ENCODE results near the gene DSCAML1. TPM values are rescaled to one million over a fixed set of nuclear protein-coding genes. Genes with fewer than 3 reads are reported as not detected.

Gene DSCAML1
- total and polyA plus RNA-seq, 4 experiments from 2014 or later, result 1.00 to 1.0 TPM; not detected in 2

GRCh38 chr11:117669616-117670015 lies 127.4 kb downstream of the DSCAML1 start:
- intact Hi-C loops (cut with micrococcal nuclease), result no loop called here
- Mint-ChIP-seq H3K27me3 (peaks cover 3 to 14% of the 10 kb centered on the region in 2 donors), H3K27ac (no peak overlapping the region), H3K4me1 (no peaks in the 10 kb centered on the region), H3K36me3 (no peaks in the 10 kb centered on the region), H3K4me3 (no peak overlapping the region), H3K9me3 (peaks cover 0 to 3% (median 0%) of the 10 kb centered on the region in 8 donors)
- no peaks in the 10 kb centered on the region for H3K36me3 ChIP-seq (ENCODE audit: insufficient read depth, low read length)
- no peak for DNase-seq
- ChIA-PET CTCF (ENCODE audit: partially characterized antibody) (no interaction called here), POLR2A (ENCODE audit: partially characterized antibody) (no interaction called here)
- no peaks in the 10 kb centered on the region for H3K27me3 ChIP-seq (ENCODE audit: insufficient read depth, low read length)
- no peaks in the 10 kb centered on the region for H3K4me1 ChIP-seq (ENCODE audit: insufficient read depth, low read length)
- H3K4me3 ChIP-seq (ENCODE audit: low read length in 2 of 2), result no peak overlapping the region
- H3K9me3 ChIP-seq (ENCODE audit: control insufficient read depth in 1 of 2, low read length in 2 of 2), result no peaks in the 10 kb centered on the region
- no peak overlapping the region for H3K27ac ChIP-seq (ENCODE audit: low read depth, low read length)

- no peaks in the 10 kb centered on the region for H3K9me3 ChIP-seq (ENCODE audit: control insufficient read depth in 1 of 2, low read length in 2 of 2)
- no peak overlapping the region for H3K27ac ChIP-seq (ENCODE audit: low read depth, low read length)
- no peak for DNase-seq
- no peak overlapping the region for H3K4me3 ChIP-seq (ENCODE audit: low read length in 2 of 2)
- no peaks in the 10 kb centered on the region for H3K4me1 Mint-ChIP-seq
- no peak overlapping the region for H3K4me3 Mint-ChIP-seq
- intact Hi-C loops (cut with micrococcal nuclease), result no loop called here
- H3K9me3 Mint-ChIP-seq, result peaks cover 0 to 3% (median 0%) of the 10 kb centered on the region in 8 donors
- H3K27ac Mint-ChIP-seq, result no peak overlapping the region
- H3K36me3 ChIP-seq (ENCODE audit: insufficient read depth, low read length), result no peaks in the 10 kb centered on the region
- peaks cover 2 to 13% of the 10 kb centered on the region in 2 donors for H3K27me3 Mint-ChIP-seq
- H3K36me3 Mint-ChIP-seq, result no peaks in the 10 kb centered on the region
- H3K4me1 ChIP-seq (ENCODE audit: insufficient read depth, low read length), result no peaks in the 10 kb centered on the region
- POLR2A ChIA-PET (ENCODE audit: partially characterized antibody), result no interaction called here
- H3K27me3 ChIP-seq (ENCODE audit: insufficient read depth, low read length), result no peaks in the 10 kb centered on the region
- CTCF ChIA-PET (ENCODE audit: partially characterized antibody), result no interaction called here
Measured at GRCh38 chr11:117669062-117669461, 128.0 kb downstream of the DSCAML1 start.

- no peaks in the 10 kb centered on the region for H3K36me3 ChIP-seq (ENCODE audit: insufficient read depth, low read length)
- H3K9me3 ChIP-seq (ENCODE audit: control insufficient read depth in 1 of 2, low read length in 2 of 2), result no peaks in the 10 kb centered on the region
- Mint-ChIP-seq H3K27ac (no peak overlapping the region), H3K4me1 (no peaks in the 10 kb centered on the region), H3K27me3 (peaks cover 2 to 10% of the 10 kb centered on the region in 2 donors), H3K4me3 (no peak overlapping the region), H3K36me3 (no peaks in the 10 kb centered on the region), H3K9me3 (peaks cover 0 to 3% (median 0%) of the 10 kb centered on the region in 8 donors)
- CTCF ChIA-PET (ENCODE audit: partially characterized antibody), result no interaction called here
- H3K4me3 ChIP-seq (ENCODE audit: low read length in 2 of 2), result no peak overlapping the region
- no peaks in the 10 kb centered on the region for H3K27me3 ChIP-seq (ENCODE audit: insufficient read depth, low read length)
- no peak for DNase-seq
- no peak overlapping the region for H3K27ac ChIP-seq (ENCODE audit: low read depth, low read length)
- H3K4me1 ChIP-seq (ENCODE audit: insufficient read depth, low read length), result no peaks in the 10 kb centered on the region
- intact Hi-C loops (cut with micrococcal nuclease), result no loop called here
- POLR2A ChIA-PET (ENCODE audit: partially characterized antibody), result no interaction called here
Measured at GRCh38 chr11:117668321-117668751, 128.7 kb downstream of the DSCAML1 start.

- no peaks in the 10 kb centered on the region for H3K36me3 ChIP-seq (ENCODE audit: insufficient read depth, low read length)
- peaks cover 0 to 3% (median 0%) of the 10 kb centered on the region in 8 donors for H3K9me3 Mint-ChIP-seq
- H3K9me3 ChIP-seq (ENCODE audit: control insufficient read depth in 1 of 2, low read length in 2 of 2), result no peaks in the 10 kb centered on the region
- H3K4me1 ChIP-seq (ENCODE audit: insufficient read depth, low read length), result no peaks in the 10 kb centered on the region
- H3K27ac Mint-ChIP-seq, result no peak overlapping the region
- intact Hi-C loops (cut with micrococcal nuclease), result no loop called here
- H3K27ac ChIP-seq (ENCODE audit: low read depth, low read length), result no peak overlapping the region
- no peak overlapping the region for H3K4me3 ChIP-seq (ENCODE audit: low read length in 2 of 2)
- H3K4me3 Mint-ChIP-seq, result no peak overlapping the region
- POLR2A ChIA-PET (ENCODE audit: partially characterized antibody), result no interaction called here
- no peak for DNase-seq
- H3K27me3 ChIP-seq (ENCODE audit: insufficient read depth, low read length), result no peaks in the 10 kb centered on the region
- H3K4me1 Mint-ChIP-seq, result no peaks in the 10 kb centered on the region
- peaks cover 5 to 7% of the 10 kb centered on the region in 2 donors for H3K27me3 Mint-ChIP-seq
- H3K36me3 Mint-ChIP-seq, result no peaks in the 10 kb centered on the region
- CTCF ChIA-PET (ENCODE audit: partially characterized antibody), result no interaction called here
Measured at GRCh38 chr11:117664897-117665296, 132.1 kb downstream of the DSCAML1 start.

- Mint-ChIP-seq H3K36me3 (no peaks in the 10 kb centered on the region), H3K4me3 (no peak overlapping the region), H3K27me3 (peaks cover 5% of the 10 kb centered on the region in 2 donors), H3K4me1 (no peaks in the 10 kb centered on the region), H3K9me3 (peaks cover 0 to 1% (median 0%) of the 10 kb centered on the region in 8 donors), H3K27ac (no peak overlapping the region)
- Histone ChIP-seq H3K36me3 (ENCODE audit: insufficient read depth, low read length) (no peaks in the 10 kb centered on the region), H3K27ac (ENCODE audit: low read depth, low read length) (no peak overlapping the region), H3K4me1 (ENCODE audit: insufficient read depth, low read length) (no peaks in the 10 kb centered on the region), H3K27me3 (ENCODE audit: insufficient read depth, low read length) (no peaks in the 10 kb centered on the region), H3K9me3 (ENCODE audit: control insufficient read depth in 1 of 2, low read length in 2 of 2) (no peaks in the 10 kb centered on the region), H3K4me3 (ENCODE audit: low read length in 2 of 2) (no peak overlapping the region)
- CTCF ChIA-PET (ENCODE audit: partially characterized antibody), result no interaction called here
- intact Hi-C loops (cut with micrococcal nuclease), result no loop called here
- DNase-seq, result no peak
- POLR2A ChIA-PET (ENCODE audit: partially characterized antibody), result no interaction called here
Measured at GRCh38 chr11:117663821-117664220, 133.2 kb downstream of the DSCAML1 start.

- no peaks in the 10 kb centered on the region for H3K27me3 ChIP-seq (ENCODE audit: insufficient read depth, low read length)
- Mint-ChIP-seq H3K4me1 (no peaks in the 10 kb centered on the region), H3K9me3 (peaks cover 0 to 1% (median 0%) of the 10 kb centered on the region in 8 donors), H3K27ac (no peak overlapping the region), H3K27me3 (peaks cover 5% of the 10 kb centered on the region in 2 donors), H3K36me3 (no peaks in the 10 kb centered on the region), H3K4me3 (no peak overlapping the region)
- ChIA-PET POLR2A (ENCODE audit: partially characterized antibody) (no interaction called here), CTCF (ENCODE audit: partially characterized antibody) (no interaction called here)
- H3K4me3 ChIP-seq (ENCODE audit: low read length in 2 of 2), result no peak overlapping the region
- intact Hi-C loops (cut with micrococcal nuclease), result no loop called here
- no peak for DNase-seq
- H3K36me3 ChIP-seq (ENCODE audit: insufficient read depth, low read length), result no peaks in the 10 kb centered on the region
- H3K9me3 ChIP-seq (ENCODE audit: control insufficient read depth in 1 of 2, low read length in 2 of 2), result no peaks in the 10 kb centered on the region
- no peaks in the 10 kb centered on the region for H3K4me1 ChIP-seq (ENCODE audit: insufficient read depth, low read length)
- H3K27ac ChIP-seq (ENCODE audit: low read depth, low read length), result no peak overlapping the region
Measured at GRCh38 chr11:117663414-117663813, 133.6 kb downstream of the DSCAML1 start.

GRCh38 chr11:117662671-117663269 lies 134.2 kb downstream of the DSCAML1 start:
- Histone ChIP-seq H3K27ac (ENCODE audit: low read depth, low read length) (no peak overlapping the region), H3K36me3 (ENCODE audit: insufficient read depth, low read length) (no peaks in the 10 kb centered on the region), H3K4me1 (ENCODE audit: insufficient read depth, low read length) (no peaks in the 10 kb centered on the region), H3K27me3 (ENCODE audit: insufficient read depth, low read length) (no peaks in the 10 kb centered on the region), H3K4me3 (ENCODE audit: low read length in 2 of 2) (no peak overlapping the region), H3K9me3 (ENCODE audit: control insufficient read depth in 1 of 2, low read length in 2 of 2) (no peaks in the 10 kb centered on the region)
- no peak overlapping the region for H3K27ac Mint-ChIP-seq
- ChIA-PET CTCF (ENCODE audit: partially characterized antibody) (no interaction called here), POLR2A (ENCODE audit: partially characterized antibody) (no interaction called here)
- no peaks in the 10 kb centered on the region for H3K36me3 Mint-ChIP-seq
- H3K4me3 Mint-ChIP-seq, result no peak overlapping the region
- H3K27me3 Mint-ChIP-seq, result peaks cover 3 to 5% of the 10 kb centered on the region in 2 donors
- intact Hi-C loops (cut with micrococcal nuclease), result no loop called here
- no peaks in the 10 kb centered on the region for H3K4me1 Mint-ChIP-seq
- H3K9me3 Mint-ChIP-seq, result peaks cover 0 to 1% (median 0%) of the 10 kb centered on the region in 8 donors
- no peak for DNase-seq

- H3K9me3 Mint-ChIP-seq, result no peaks in the 10 kb centered on the region
- no peak overlapping the region for H3K4me3 Mint-ChIP-seq
- Histone ChIP-seq H3K9me3 (ENCODE audit: control insufficient read depth in 1 of 2, low read length in 2 of 2) (no peaks in the 10 kb centered on the region), H3K4me1 (ENCODE audit: insufficient read depth, low read length) (no peaks in the 10 kb centered on the region), H3K4me3 (ENCODE audit: low read length in 2 of 2) (no peak overlapping the region), H3K27ac (ENCODE audit: low read depth, low read length) (no peak overlapping the region), H3K27me3 (ENCODE audit: insufficient read depth, low read length) (no peaks in the 10 kb centered on the region), H3K36me3 (ENCODE audit: insufficient read depth, low read length) (no peaks in the 10 kb centered on the region)
- H3K36me3 Mint-ChIP-seq, result no peaks in the 10 kb centered on the region
- H3K4me1 Mint-ChIP-seq, result no peaks in the 10 kb centered on the region
- ChIA-PET CTCF (ENCODE audit: partially characterized antibody) (no interaction called here), POLR2A (ENCODE audit: partially characterized antibody) (no interaction called here)
- DNase-seq, result no peak
- no peak overlapping the region for H3K27ac Mint-ChIP-seq
- H3K27me3 Mint-ChIP-seq, result peaks cover 0 to 3% of the 10 kb centered on the region in 2 donors
- intact Hi-C loops (cut with micrococcal nuclease), result no loop called here
Measured at GRCh38 chr11:117662255-117662654, 134.8 kb downstream of the DSCAML1 start.
